Measurements from ENCODE around the gene SV2B.

The SV2B gene

GRCh38 chr15:91102546-91103330, 2.7 kb downstream of the SV2B start:
- DNase-seq (ENCODE audit: low spot score), result no peak

GRCh38 chr15:91104111-91104510, 4.1 kb downstream of the SV2B start:
- no peak for DNase-seq (ENCODE audit: low spot score)

DNA sequence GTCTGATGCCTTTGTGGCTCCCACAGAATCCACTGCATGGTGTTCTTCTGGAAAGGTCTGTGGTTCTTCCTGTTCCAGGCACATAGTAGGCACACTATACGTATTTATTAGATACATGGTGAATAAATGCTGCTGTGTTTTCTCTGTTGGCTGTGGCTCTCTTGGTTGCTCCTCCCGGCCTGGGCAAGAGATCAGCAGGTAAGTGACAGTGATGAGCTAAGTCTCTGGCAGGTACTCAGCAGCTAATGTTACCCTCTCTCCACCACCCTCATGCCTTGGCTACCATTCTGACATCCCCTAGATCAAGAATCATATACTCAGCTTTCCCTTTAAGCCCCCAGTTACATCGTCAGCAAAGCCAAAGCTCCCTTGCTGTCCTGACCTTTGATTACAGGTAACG, 8.4 kb downstream of the SV2B start:
- DNase-seq (ENCODE audit: low spot score), result no peak

- no peak for DNase-seq (ENCODE audit: low spot score)
These were observed 9.8 kb downstream of the SV2B start for GRCh38 chr15:91109885-91110284.

DNA sequence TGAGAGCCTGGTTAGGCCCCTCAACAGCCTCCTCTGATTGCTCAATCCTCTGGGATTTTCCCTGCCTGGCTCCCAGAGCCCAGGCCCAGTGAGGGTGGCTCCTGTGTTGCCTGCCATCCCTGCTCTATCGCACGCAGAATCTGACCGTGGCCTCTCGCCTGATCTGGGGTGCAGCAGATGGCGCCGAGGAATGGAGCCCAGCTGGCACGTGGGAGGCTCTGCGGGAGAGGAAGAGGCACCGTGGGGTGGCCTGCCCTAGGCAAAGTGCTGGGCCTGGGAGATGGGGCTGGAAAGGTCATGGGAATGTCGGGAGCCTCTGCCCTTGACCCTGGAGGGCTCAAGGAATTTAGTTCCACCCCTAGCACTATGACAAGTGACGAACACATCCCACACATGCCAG, 10.3 kb downstream of the SV2B start:
- no peak for DNase-seq (ENCODE audit: low spot score)

- DNase-seq (ENCODE audit: low spot score), result no peak
These were observed 13.0 kb downstream of the SV2B start for GRCh38 chr15:91113030-91113429.

DNA sequence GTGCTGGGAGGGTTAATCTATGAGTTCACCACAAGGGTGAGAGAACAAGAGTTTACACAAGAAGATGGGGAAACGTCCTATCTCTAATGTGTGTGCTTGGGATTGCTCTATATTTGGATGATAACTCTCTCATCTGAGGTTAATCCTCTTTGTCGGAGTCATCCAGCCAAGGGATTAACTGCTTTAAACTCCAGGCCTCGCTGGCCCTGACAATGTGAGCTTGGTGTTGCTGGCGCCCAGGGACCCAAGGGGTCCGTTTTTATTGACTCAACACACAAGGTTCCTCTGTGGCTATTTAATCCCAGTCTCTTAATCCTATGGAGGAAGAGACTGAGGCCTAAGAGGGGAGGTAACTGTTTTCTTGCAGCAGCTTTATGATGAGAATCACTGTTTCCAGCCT, 14.2 kb downstream of the SV2B start:
- DNase-seq (ENCODE audit: low spot score), result no peak

- DNase-seq (ENCODE audit: low spot score), result no peak
These were observed 16.3 kb downstream of the SV2B start for GRCh38 chr15:91116113-91117067.

DNA sequence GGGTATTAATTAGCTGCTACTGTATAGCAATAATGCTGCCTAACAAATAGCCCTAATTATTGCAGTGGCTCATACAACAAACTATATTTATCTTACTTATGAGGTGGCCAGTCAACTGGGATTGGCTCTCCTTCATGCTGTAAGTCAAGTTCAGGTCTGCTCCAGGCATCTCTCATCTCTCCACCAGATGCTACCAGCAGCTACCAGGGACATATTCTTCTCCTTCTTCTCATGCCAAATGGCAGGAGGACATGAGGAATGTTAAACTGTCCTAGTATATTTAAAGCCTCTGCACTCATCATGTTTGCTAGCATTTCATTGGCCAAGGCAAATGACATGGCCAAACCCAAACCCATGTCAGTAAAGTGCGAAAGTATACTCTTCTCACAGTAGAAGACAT, 17.3 kb downstream of the SV2B start:
- no peak for DNase-seq (ENCODE audit: low spot score)

- no peak for DNase-seq (ENCODE audit: low spot score)
These were observed 18.9 kb downstream of the SV2B start for GRCh38 chr15:91118817-91119590.

DNA sequence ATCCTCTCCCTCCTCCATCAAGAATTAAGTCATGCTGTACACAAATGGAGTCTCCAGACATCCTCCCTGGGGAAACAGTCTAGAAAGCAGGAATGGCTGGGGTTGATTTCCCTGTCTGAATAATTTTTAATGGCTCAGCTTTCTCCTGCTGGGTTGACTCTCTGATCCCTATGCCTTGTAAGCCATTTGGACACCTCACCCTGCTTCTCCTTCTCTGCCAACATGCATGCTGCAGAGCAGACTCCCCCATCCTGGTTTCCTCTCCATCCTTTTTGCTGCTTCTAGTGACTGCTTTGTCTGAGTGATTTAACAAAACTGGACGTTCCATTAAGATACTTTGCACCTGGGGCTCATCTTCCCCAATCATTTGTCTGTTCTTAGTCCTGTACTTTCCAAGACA, 22.2 kb downstream of the SV2B start:
- no peak for DNase-seq (ENCODE audit: low spot score)

- DNase-seq (ENCODE audit: low spot score), result no peak
These were observed 24.1 kb downstream of the SV2B start for GRCh38 chr15:91124132-91124531.

GRCh38 chr15:91125162-91125561, 25.1 kb downstream of the SV2B start:
- DNase-seq (ENCODE audit: low spot score), result no peak

GRCh38 chr15:91126080-91126479, 26.0 kb downstream of the SV2B start:
- DNase-seq (ENCODE audit: low spot score), result no peak

GRCh38 chr15:91127236-91127955, 27.3 kb downstream of the SV2B start:
- no peak for DNase-seq (ENCODE audit: low spot score)

GRCh38 chr15:91128016-91128415, 28.0 kb downstream of the SV2B start:
- DNase-seq (ENCODE audit: low spot score), result no peak

- DNase-seq (ENCODE audit: low spot score), result no peak
These were observed 29.4 kb downstream of the SV2B start for GRCh38 chr15:91129436-91129835.

DNA sequence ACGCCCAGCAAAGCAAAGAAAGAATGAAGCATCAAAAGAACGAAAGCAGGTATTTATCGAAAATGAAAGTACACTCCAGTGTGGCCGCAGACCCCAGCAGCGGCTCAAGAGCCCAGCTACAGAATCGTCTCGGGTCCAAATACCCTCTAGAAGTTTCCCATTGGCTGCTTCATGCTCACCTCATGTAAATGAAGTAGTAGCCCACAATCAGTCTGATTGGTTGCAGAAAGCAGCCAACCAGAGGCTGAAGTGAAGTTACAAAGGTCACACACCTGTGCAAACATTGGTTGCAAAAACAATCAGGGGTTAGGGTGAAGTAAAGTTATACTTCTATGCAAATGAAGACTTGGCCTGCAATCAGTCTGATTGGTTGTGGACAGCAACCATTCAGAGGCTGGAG, 32.0 kb downstream of the SV2B start:
- no peak for DNase-seq (ENCODE audit: low spot score)

DNA sequence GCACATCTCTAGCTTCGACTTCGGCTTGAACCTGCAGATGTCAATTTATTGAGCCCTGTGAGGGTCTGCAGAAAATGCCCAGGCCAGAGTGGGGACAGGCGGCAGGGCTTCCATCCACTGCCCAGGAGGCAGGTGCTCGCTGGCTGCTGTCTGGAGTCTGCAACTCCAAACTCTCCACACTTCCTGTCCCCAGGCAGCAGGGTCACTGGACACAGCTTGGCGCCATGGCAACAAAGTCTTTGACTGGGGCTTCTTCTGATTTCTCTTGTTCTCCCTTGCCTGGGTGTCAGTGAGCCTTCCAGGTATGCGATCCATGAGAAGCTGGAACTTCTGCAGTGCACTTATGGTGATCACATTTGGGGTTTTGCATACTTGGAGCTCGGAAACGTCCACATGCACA, 33.5 kb downstream of the SV2B start:
- DNase-seq (ENCODE audit: low spot score), result no peak

DNA sequence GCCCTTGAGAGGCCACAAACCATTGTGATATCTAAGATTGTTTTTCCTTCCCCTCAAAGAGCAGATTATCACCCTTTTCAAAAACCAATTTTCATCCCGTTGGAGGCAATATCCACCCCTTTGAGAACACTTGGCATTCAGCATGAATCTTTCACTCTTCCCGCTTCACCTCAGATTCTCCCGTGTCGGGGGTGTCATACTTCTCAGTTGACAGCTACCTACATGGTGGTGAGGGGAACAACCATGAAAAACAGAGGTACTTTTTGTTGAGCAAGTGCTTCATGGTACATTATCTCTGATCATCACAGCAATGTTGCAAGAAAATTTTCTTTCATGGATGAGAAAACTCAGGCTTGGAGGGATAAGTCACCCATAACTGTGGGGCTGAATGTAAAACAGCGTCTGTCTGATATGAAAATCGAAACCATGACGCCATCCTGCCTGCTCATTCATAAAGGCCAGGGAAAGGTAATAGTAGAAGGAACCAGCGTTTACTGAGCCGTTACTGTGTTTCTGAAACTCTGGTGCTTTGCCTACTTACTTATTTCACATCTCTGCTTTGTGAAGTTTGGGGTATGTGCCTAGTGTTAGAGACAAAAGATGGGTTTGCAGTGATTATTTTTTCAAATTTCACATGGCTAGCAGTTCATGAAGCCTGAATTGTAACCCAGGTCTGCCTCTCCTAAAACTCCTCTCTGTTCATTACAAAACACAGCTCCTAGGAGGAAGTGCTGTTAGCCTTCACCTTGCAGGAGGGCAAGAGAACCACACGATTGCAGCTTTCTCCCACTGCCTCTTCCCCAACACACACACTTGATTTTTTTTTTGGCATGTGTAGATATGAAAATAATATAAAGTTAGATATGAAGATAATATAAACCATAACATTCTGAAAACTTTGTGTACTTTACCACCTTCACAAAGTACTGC, 35.4 kb downstream of the SV2B start:
- DNase-seq (ENCODE audit: low spot score), result no peak
